BJ (cell line): ENCODE measurements around the gene ELOVL1. TPM values are rescaled to one million over a fixed set of nuclear protein-coding genes. Genes with fewer than 3 reads are reported as not detected.
A peak's percentile ranks its signal among the peaks of the same experiment; 100 is the strongest.

Experiments used
- CTCF ChIA-PET: fragments of 350-600 bp; formaldehyde crosslinking; extraction: SDS; loops from one replicate; lab custom pipeline; 2021; ENCODE audit warnings: antibody characterized with exemption, inconsistent platforms; lab: Yijun Ruan, JAX
- POLR2A ChIA-PET: fragments of 300-600 bp; sonication (Branson Sonifier 250); formaldehyde crosslinking; extraction: SDS; loops from one replicate; lab custom pipeline; 2021; ENCODE audit warnings: antibody characterized with exemption; lab: Charles Lee
- DNase-seq: peaks from one replicate; pipeline ENCODE4 v3.0.0-alpha.2; 2011; ENCODE audit warnings: low read depth
- H3K27me3 ChIP-seq: 2 replicates; pipeline ENCODE4 v1.6.0; 2011; ENCODE audit warnings: low read length; ENCODE audit not compliant: control insufficient read depth, insufficient read depth
- H3K36me3 ChIP-seq: 2 replicates; pipeline ENCODE4 v1.5.1; 2011; ENCODE audit warnings: low read length; ENCODE audit not compliant: control insufficient read depth, insufficient read depth
- H3K4me3 ChIP-seq: 2 replicates; pipeline ENCODE4 v1.5.1; 2011; ENCODE audit warnings: low read depth, mild to moderate bottlenecking, control low read depth, low read length
- polyA plus RNA-seq: library from polyadenylated mRNA; depleted of rRNA; stranded (reverse); fragments of >200 nt; gene quantifications from 2 replicates; pipeline ENCODE4 v1.2.3, GENCODE V29; 2011
- TF ChIP-seq, protein P1 (sequence below): IDR thresholded peaks from 2 replicates; pipeline ENCODE4 v1.5.1; 2011; ENCODE audit warnings: low read depth, mild to moderate bottlenecking, control low read depth, inconsistent platforms, low read length, moderate library complexity; ENCODE audit not compliant: insufficient read depth

ELOVL1 gene
- polyA plus RNA-seq, 1 experiment, result 287 TPM

DNA sequence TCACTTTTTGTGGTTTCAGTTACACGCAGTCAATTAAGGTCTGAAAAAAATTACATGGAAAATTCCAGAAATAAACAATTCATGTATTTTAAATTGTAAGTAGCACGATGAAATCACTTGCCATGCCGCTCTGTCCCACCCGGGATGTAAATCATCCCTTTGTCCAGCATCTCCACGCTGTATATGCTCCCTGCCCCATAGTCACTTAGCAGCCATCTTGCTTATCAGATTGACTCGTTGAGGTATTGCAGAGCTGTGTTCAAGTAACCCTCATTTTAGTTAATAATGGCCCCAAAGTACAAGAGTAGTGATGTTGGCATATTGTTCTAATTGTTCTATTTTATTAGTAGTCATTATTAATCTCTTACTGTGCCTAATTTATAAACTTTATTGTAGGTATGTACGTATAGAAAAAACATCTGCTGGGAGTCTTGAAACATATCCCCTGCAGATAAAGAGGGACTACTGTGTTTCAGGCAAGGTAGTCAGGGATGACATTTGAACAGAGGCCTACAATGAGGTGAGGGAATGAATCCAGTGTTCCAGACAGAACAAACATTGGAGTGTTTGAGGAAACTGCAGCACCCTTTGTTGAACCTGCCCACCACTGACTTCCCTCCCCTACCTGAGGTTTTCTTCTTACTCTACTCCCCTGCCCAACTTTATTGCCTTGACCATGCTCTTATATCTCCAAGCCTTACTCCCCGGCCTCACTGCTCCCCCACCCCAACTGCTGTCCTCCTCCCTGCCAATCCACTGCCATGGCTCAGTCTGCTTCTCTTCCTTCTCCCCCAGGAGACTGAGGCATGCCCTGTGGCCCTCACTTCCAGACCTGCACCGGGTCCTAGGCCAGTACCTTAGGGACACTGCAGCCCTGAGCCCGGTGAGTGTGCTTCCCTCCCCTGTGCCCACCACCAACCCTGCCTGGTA, 16.1 kb downstream of the ELOVL1 start:
- POLR2A ChIA-PET, result no interaction called here

DNA sequence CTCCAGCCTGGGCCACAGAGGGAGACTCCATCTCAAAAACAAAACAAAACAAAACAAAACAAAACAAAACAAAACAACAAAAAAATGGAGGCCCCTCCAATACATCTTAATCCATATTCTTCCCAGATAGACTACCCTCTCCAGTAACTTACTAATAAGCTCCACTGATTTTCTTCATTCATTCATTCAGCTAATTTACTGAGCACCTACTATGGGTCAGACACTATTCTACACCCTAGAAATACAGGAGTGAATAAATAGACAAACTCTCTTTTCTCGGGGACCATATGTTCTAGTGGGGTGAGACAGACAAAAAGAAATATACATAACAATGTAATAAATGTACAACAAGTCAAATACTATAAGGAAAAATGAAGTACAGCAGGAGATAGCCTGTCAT, 16.8 kb downstream of the ELOVL1 start:
- ChIA-PET POLR2A (no interaction called here), CTCF (no interaction called here)
- no peak for DNase-seq
- peaks cover 6% of the 10 kb centered on the region for H3K27me3 ChIP-seq
- TF ChIP-seq, protein P1, sequence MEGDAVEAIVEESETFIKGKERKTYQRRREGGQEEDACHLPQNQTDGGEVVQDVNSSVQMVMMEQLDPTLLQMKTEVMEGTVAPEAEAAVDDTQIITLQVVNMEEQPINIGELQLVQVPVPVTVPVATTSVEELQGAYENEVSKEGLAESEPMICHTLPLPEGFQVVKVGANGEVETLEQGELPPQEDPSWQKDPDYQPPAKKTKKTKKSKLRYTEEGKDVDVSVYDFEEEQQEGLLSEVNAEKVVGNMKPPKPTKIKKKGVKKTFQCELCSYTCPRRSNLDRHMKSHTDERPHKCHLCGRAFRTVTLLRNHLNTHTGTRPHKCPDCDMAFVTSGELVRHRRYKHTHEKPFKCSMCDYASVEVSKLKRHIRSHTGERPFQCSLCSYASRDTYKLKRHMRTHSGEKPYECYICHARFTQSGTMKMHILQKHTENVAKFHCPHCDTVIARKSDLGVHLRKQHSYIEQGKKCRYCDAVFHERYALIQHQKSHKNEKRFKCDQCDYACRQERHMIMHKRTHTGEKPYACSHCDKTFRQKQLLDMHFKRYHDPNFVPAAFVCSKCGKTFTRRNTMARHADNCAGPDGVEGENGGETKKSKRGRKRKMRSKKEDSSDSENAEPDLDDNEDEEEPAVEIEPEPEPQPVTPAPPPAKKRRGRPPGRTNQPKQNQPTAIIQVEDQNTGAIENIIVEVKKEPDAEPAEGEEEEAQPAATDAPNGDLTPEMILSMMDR, result no peak
- H3K4me3 ChIP-seq, result no peak overlapping the region
- H3K36me3 ChIP-seq, result no peaks in the 10 kb centered on the region; the same call in 1 of the 2 replicates

More for the DNA sequence above, 16.1 kb downstream of the ELOVL1 start:
- Histone ChIP-seq H3K36me3 (no peaks in the 10 kb centered on the region; the same call in 1 of the 2 replicates), H3K27me3 (peaks cover 6% of the 10 kb centered on the region), H3K4me3 (no peak overlapping the region)
- DNase-seq, result no peak
- TF ChIP-seq, protein P1, result no peak
- CTCF ChIA-PET, result no interaction called here

DNA sequence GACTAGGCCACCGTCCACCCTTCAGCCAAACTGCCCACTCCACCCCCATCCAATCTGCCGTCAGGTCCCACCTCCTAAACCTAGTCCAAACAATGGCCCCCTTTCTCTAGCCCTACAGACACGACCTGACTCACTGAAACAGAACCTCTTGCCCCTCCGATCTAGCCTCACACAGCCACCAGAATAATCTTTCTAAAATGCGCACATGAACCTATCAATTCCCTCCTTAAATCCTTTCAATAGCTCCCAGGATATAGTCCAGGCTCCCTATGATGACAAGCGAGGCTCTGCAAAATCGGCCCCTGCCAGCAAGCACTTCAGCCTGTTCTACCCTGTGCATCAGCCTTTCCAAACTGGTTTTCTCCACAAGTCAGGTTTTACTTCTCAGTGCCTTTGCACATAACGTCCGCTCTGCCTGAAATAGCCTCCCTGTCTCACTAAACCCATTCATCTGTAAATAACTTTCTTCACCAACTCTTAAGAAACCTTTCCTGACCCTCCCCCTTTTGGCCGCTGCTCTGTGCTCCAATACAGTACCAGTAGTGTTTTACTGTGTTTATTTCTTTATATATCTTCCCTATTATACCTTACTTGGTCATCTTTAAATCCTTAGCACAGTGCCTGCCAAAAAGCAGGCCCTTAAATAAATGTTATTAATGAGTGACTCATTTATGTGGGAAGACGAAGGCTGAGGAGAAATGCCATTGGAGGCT, 18.1 kb downstream of the ELOVL1 start:
- peak overlapping the region; percentile 49 for H3K4me3 ChIP-seq
- CTCF ChIA-PET, result interaction anchor here (0.8 to 1.4 kb wide), 2 partner anchors 9 to 123 kb away, joined by 3 read pairs; partner anchors contain the start of gene CDC20
- DNase-seq, result no peak
- peaks cover 7% of the 10 kb centered on the region for H3K27me3 ChIP-seq
- H3K36me3 ChIP-seq, result no peaks in the 10 kb centered on the region; the same call in 1 of the 2 replicates
- POLR2A ChIA-PET, result no interaction called here
- TF ChIP-seq, protein P1, result no peak

DNA sequence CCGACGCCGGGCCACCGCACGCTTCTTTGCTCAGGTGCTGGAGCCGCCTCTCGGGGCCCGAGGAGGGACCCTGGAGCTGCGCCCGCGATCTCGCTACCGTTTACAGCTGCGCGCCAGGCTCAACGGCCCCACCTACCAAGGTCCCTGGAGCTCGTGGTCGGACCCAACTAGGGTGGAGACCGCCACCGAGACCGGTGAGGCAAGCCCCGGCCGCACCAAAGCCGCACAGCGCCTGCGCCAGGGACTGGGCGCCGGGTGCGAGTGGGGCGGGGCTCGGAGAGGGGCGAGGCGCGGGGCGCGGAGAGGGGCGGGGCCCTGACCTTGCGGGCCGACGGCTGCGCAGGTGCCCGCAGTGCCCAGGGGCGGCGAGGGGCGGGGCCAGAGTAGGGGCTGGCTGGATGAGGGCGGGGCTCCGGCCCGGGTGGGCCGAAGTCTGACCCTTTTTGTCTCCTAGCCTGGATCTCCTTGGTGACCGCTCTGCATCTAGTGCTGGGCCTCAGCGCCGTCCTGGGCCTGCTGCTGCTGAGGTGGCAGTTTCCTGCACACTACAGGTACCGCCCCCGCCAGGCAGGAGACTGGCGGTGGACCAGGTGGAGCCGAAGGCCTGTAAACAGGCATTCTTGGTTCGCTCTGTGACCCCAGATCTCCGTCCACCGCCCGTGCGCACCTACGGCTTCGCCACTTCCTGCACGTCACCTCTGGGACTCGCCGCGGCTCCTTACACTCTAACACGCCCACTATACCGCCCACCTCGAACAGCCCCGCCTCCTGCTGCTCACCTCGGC, 18.8 kb downstream of the ELOVL1 start:
- TF ChIP-seq, protein P1, result no peak
- H3K27me3 ChIP-seq, result peaks cover 7% of the 10 kb centered on the region
- DNase-seq, result no peak
- H3K36me3 ChIP-seq, result no peaks in the 10 kb centered on the region
- peak overlapping the region; percentile 49 for H3K4me3 ChIP-seq
- POLR2A ChIA-PET, result no interaction called here
- CTCF ChIA-PET, result interaction anchor here (0.8 to 1.4 kb wide), 3 partner anchors 9 to 122 kb away, joined by 3 read pairs; partner anchors contain the start of gene CDC20
